ENCODE results near the gene PLXDC2.
"Not testable (repeated sequence)": the region's sequence is repeated elsewhere in the genome, so short reads cannot be mapped to it uniquely, and the experiment has no call there.

PLXDC2 gene

DNA sequence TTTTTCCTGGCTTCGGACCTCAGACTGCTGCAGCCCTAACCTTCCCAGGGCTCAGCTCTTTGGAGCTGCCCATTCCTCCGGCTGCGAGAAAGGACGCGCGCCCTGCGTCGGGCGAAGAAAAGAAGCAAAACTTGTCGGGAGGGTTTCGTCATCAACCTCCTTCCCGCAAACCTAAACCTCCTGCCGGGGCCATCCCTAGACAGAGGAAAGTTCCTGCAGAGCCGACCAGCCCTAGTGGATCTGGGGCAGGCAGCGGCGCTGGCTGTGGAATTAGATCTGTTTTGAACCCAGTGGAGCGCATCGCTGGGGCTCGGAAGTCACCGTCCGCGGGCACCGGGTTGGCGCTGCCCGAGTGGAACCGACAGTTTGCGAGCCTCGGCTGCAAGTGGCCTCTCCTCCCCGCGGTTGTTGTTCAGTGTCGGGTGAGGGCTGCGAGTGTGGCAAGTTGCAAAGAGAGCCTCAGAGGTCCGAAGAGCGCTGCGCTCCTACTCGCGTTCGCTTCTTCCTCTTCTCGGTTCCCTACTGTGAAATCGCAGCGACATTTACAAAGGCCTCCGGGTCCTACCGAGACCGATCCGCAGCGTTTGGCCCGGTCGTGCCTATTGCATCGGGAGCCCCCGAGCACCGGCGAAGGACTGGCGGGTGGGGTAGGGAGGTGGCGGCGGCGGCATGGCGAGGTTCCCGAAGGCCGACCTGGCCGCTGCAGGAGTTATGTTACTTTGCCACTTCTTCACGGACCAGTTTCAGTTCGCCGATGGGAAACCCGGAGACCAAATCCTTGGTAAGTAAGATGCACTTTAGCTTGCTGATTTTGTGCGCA, at the start of gene PLXDC2:
Gene PLXDC2 (plus strand): TSS at position 22 of the 820 bp plus-strand sequence.
- DNase-seq, result no peak

DNA sequence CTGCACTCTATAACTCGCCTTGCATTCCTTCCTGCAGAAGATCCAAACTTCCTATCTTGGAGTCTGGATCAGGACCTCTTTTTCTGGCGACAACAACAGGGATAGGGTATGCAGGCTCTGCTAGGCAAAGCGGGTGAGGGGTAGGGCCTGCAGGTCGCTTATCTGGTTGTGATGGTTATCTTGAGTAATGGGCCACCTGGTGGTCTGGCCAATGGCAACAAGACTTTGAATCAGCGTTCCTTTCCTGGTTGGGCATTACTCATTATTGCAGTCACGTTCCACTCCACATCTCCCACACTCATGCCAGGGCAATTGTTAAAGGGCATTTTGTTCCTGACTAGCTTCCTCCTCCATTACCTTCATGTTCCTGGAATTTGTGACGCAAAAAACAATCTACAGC, 48.4 kb upstream of the PLXDC2 start:
- DNase-seq, result no peak

DNA sequence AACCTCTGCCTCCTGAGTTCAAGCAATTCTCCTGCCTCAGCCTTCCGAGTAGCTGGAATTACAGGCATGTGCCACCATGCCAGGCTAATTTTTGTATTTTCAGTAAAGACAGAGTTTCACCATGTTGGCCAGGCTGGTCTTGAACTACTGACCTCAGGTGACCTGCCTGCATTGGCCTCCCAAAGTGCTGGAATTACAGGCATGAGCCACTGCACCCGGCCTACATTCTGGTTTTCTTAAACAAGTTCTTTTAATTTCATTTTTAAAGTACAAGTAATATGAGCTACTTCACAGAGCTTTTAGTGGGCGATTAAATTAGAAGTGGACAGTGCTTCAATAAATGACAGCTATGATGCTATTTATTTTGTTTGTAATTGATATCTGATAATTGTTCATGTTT, 46.4 kb upstream of the PLXDC2 start:
- DNase-seq, result not testable (repeated sequence)

DNA sequence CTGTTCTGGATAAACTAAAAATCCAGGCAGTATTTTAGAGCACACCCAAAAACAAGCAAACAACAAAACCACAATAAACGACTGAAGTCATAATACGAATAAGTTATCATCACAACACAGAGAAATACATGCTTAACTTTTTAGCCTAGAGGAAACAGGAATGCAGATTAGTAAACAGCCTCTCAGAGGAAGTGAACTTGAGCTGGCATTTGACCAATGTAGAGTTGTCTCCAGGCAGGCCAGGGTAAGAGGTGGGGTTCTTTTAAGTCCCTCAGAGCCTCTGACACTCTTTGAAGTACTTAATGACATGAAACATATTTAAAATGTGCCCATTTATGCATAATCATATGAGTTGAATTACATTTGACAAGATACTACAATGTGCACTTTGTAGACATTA, 43.3 kb upstream of the PLXDC2 start:
- no peak for DNase-seq

DNA sequence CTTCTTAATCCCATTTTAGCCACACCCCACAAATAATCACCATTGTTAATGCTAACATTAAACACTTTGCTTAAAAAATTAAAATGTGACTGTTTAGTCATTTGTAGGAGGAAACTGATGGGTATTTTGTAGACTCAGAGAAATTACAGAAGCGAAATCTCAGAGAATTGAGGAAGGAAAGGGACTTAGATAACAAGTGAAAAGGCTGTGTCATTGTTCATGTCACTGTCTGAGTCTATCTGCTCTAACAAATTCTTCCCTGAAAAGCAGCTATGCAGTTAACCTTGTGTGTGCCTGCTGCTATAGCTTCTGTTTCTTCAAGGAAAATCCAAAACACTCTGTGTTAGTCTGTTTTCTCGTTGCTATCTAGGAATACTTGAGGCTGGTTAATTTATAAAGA, 40.9 kb upstream of the PLXDC2 start:
- no peak for DNase-seq

DNA sequence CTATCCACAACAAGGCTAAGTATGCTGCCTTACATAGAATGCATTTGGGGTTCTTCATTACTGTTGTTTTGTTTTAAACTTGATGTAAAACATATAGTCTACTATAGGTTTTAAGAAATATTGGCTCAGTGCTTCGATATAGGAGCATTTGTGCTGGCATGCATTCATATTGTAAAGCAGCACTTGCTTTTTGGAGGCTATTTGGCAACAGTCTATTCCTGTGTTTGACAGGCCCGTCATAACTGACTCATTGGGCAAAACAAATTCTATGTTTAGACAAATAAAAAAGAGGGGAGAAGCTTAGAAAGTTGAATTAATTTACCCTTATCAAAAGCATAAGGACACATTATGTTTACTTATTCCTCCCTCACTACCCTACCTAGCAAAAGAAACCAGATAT, 38.4 kb upstream of the PLXDC2 start:
- no peak for DNase-seq

DNA sequence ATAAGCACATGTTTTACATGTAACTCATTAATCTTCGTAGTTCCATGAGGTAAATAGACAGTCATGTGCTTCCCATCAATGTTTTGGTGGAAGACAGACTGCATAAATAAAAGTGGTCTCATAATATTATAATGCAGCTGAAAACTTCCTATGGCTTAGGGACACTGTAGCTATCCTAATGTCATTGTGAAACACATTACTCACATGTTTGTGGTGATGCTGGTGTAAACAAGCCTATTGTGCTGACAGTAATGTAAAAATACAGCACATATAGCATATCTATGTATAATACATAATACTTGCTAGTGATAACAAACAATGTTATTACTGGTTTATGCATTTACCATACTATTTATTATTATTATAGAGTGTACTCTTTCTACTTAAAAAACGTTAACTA, 37.2 kb upstream of the PLXDC2 start:
- DNase-seq, result no peak

DNA sequence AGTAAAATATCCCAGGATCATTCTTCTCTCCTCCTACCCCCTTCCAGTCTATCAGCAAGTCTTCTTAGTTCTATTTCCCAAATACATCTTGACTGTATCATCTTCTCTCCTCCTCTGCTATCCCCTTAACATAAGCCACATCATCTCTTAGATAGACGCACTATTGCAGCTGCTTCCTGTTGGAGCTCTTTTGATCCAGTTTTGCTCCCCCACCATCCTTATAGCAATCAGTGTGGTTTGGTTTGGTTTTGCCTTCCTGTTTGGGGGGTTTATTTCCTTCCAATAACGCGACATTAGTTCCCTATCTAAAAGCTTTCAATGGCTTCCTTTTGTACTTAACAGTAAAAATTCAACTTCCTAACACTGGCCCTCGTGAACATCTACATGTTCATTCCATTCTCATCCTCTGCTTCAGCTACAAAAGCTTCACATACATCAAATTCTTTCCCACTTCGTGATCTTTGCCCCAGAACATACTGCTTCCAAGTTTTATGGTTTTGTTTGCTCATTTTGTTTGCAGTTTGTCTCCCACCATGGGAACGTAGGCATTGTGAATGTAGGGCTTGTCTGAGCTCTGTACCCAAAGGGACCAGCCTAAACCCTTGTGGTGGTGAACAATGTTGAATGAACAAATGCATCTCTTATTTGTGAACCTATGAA, 33.7 kb upstream of the PLXDC2 start:
- no peak for DNase-seq

DNA sequence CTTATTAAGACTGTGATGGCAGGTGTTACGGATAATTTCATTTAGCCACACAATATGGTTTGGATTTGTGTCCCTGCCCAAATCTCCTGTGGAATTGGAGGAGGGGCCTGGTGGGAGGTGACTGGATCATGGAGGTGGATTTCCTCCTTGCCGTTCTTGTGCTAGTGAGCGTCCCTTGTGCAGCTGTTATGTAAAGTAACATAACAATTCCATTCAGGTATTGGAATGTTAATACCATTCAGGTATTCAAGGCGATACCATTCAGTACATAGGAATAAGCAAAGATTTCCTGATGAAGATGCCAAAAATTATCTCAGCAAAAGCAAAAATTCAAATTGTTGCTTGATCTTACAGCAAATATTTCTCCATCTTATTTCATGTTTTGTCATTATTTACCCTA, 32.5 kb upstream of the PLXDC2 start:
- no peak for DNase-seq

DNA sequence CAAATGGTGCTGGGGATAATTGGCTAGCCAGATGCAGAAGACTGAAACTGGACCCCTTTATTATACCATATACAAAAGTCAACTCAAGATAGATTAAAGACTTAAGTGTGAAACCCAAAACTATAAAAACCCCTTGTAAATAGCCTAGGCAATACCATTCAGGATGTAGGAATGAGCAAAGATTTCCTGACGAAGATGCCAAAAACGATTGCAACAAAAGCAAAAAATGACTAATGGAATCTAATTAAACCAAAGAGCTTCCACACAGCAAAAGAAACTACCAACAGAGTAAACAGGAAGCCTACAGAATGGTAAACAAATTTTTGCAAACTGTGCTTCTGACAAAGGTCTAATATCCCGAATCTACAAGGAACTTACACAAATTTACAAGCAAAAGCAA, 30.9 kb upstream of the PLXDC2 start:
- no peak for DNase-seq

DNA sequence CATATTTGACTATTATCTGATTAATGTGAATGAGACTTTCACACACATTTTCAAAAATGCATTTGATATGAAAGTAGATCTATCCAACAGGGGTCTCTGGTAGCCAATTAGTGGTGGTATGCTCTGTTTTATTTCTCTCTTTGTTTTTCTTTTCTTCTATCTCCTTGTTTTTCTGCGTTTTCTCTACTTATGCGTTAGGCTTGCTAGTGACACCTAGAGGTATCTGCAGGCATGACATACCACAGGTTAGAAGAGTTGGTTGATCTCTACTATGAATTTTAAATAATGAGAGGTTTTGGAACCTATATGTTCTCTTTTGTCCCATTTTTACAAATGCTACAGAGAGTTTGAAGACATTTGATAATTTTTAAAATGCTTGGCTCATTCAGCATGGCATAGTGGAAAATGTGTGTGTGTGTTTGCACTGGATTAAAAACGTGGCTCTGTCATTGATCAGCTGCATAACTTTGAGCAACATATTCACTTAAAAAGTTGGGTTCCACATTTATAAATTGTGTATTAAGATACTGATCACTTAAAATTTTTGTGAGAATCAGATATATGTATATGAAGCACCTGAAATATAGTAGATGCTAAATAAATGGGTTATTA, 28.1 kb upstream of the PLXDC2 start:
- no peak for DNase-seq

DNA sequence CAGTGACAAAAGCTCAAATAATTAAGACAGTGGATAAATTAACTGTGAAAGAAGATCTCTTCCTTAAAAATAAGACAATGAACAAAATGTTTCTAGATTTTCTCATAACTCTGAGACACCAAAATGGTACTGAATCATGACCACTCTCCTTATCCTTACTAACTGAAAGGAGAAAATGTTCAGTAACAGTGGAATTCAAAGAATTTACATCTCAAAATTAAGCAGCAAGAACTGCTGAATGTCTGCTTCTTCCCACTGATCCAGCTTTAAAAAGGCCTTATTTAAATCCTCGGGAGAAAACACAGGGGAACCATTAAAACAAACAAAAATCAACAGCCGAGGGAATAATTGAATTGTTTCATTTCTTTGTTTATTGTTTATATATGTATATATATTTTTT, 27.3 kb upstream of the PLXDC2 start:
- no peak for DNase-seq

DNA sequence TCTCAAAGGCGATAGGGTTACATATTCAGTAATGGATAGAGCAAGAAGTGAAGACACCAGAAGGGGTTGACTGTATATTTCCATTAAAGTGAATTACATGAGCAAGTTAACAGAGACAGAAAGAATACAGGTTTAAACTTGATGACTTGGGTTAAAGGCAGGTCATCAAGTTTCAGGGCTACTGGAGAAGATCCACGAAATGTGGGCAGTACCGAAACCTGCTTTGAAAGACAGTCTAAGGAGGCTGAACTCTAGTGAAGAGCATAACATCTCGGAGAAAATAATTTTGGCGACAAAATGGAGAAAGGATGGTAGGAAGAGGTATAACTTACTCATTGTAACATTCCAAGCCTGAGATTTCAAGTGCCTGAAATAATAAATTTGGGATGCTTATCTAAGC, 26.6 kb upstream of the PLXDC2 start:
- no peak for DNase-seq

DNA sequence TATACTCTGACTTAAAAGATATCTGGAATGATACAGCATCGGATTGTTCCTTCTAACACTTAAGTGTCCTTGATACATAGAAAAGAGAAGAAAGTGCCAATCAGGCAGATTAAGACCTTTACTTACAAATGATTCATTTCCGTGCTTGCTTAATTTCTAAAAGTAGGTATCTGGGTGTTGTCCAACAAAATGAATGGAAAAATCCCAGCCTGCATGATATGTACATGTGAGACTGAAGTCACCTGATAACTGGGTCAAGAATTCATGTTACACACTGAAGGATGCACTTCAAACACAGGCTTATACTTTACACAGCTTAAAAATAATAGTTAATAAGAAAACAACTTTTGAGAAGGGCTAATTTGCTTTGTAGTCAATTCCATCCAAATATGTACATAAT, 25.2 kb upstream of the PLXDC2 start:
- no peak for DNase-seq

DNA sequence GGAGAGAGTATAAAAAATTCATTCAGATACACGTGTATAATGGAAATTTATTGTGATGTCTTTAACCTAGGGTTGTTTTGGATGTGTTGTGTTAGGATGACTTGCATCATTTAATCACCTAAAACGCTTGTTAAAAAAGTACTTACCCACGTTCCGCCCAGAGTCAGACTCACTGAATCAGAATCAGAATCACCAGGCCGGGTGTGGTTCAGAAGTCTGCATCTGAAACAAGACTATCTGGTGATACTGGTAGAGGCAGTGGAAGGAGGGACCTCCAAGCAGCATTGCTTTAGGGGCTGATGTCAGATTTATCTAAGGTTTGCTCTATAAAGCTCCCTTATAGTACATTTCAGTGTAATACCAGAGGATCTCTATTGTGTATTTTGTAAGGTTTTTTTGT, 20.5 kb upstream of the PLXDC2 start:
- DNase-seq, result no peak

DNA sequence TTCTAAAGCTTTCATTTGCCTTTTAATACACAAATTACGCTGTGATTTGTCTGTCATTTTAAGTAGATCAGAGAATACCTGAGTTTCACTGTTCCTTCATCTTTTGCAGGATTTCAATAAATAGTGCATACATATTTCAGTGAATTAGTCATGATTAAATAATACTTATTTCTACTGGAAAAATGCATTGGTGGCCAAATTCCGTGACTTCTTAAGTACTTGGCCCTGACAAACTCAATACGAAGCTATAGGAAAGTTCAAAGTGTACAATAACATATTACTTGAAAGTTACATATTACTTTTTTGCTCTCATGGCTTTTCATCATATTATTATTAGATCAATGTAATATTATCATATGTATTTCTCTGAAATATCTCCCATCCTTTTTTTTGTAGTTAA, 16.1 kb upstream of the PLXDC2 start:
- DNase-seq, result no peak

DNA sequence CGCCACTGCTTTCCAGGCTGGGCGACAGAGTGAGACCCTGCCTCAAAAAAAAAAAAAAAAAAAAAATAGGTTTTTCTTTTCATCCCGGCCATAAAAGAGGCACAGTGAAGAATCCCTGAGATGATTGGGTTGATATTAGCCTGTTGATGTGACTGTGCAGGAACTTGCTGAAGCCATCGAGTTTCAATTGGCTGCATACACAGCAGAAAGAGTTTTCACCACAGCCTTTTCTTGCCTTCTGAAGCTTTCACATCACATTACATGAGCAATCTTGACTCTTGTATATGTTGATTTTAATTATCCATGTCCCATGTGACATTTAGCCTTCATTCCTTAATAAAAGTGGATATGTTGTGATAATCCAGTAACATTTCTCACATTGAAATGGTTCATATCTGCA, 14.9 kb upstream of the PLXDC2 start:
- no peak for DNase-seq

DNA sequence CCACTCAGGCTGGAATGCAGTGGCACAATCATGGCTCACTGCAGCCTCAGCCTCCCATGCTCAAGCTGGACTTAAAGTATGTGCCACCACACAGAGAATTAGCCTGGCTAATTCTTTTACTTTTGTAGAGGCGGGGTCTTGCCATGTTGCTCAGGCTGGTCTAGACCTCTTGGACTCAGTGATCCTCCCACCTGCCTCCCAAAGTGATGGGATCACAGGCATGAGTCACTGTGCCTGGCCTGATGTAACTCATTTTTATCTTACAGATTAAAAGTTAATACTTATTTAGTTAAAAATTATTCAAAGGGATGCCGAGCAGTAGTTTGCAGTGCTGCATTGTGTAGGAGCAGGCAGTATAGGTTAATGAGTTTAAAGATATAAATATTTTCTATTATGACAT, 12.6 kb upstream of the PLXDC2 start:
- DNase-seq, result no peak

DNA sequence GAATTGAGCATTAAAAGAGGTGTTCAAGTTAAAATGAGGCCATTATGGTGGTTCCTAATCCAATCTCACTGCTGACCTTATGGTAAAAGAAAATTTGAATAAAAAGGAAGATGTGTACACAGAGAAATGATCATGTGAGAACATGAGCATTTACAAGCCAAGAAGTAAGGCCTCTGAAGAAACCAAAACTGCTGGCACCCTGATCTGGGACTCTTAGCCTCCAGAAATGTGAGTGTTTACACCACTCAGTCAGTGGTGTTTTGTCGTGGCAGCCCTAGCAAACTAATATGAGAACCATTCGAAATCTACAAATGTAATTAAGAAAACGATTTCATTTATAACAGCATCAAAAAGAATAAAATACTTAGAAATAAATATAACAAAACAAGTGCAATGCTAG, 6.8 kb upstream of the PLXDC2 start:
- no peak for DNase-seq

DNA sequence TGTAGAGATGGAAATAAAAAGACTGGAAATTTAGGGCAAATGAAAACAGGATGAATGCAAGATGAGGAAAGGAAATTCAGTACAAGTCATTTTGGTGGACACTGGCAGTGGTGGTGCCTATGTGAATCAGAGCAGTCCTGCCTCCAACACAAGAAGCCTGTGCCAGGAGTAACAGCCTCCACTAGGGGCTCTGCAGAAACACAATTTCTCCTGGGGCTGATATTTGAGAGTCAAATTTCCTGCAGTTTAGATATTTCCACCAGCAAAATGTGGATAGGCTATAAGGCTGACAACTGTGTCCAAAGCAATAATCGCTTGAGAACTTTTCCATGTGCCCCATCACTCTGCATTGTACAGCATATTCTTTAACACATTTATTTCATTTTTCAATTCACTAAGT, 4.7 kb upstream of the PLXDC2 start:
- DNase-seq, result no peak

DNA sequence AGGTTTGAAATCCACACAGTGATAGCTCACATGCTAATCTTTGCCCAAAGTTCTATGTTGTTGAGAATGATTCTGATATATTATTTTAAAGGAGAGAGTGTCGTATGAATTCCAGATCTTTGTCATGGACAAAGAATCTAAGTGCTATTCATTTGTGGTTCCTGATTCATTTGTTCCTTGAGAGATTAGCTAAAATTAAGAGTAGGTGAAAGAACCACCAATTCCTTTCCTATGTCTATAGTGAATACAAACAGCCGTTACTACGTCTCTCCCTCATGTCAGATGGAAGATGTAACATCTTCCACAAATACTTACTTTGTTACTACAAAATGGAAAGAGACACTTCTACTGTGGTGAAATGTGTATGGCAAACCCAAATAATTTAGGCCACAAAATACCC, 3.3 kb upstream of the PLXDC2 start:
- no peak for DNase-seq

DNA sequence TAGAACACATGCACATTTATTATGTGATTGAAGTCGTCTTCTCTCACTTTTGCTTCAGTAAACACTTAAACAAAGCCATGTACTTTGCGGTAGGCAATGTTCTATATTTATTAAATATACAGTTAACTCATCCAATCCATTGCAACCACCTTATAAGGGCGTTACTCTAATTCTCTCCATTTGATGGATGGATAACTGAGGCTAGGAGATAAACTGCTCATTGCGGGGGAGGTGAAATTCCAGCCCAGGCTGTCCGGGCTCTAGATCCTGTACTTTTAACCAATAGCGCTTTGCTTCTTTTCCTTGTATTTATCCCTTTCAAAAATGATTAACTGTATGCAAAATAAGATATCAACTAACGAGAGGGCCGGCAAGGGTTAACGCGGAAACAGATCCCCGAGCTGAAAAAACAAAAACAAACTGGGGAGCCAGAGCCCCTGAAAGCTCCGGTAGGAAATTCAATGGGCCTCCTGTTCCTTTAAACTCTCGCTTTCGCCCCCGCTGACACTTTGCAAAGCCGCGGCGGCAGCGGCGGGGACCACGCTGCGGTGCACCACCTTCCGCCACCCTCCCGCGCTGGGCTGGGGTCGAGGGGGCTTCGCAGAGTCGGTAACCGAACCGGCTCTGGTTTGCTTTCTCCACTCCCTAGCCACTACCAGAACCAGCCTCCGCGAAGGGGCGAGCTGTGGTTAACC, 1.0 kb upstream of the PLXDC2 start:
- DNase-seq, result no peak

DNA sequence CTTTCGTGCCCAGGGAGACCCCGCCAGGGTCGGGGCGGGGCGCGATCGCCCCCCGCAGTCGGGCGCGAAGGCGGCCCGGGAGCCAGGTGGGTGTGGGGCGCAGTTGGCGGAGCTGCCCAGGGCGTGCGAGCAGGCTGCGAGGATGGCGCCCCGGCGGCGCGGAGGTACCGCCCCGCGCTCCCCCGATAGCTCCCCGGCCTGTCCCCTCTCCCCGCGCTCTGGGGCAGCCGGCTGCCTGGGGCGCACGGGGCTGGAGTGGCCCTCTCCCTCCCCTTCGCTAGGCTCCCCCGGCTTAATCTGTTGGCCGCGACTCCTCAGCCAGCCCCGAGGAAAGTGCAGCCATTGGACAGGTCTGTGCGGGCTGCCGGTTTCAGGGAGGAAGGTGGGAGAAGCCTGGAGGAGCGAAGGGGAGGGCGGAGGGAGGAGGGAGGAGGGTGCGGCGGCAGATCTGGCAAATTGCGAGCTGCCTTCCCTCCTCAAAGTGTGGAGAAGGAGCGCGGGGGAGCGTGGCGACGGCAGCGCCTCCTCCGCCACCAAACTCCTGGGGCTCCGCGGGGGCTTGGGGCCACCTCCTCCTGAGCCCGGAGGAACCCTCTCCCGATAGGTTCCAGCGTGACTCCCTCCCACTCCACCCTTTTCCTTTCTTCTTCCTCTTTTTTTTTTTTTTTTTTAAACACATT, 361 bp upstream of the PLXDC2 start:
- DNase-seq, result no peak

Data from stimulated activated CD8-positive, alpha-beta memory T cell treated with anti-CD3 and anti-CD28 coated beads, Interleukin-4, amount 100 ng/mL, for 48 hours (primary cell).